ENCODE data around the gene ELOVL3.
"Not testable (repeated sequence)": the region's sequence is repeated elsewhere in the genome, so short reads cannot be mapped to it uniquely, and the experiment has no call there.

GRCh38 chr10:102252508-102252907, 26.4 kb downstream of the ELOVL3 start:
- not testable (repeated sequence) for TF ChIP-seq POLR2A (IDR thresholded peaks at IDR 0.05; ENCODE audit: low read length); GATA1 (IDR thresholded peaks at IDR 0.05; ENCODE audit: low read depth, low read length)

Measured in erythroblast (primary cell).